Measurements from ENCODE around the gene EFNA1.
A peak's percentile ranks its signal among the peaks of the same experiment; 100 is the strongest.

DNA sequence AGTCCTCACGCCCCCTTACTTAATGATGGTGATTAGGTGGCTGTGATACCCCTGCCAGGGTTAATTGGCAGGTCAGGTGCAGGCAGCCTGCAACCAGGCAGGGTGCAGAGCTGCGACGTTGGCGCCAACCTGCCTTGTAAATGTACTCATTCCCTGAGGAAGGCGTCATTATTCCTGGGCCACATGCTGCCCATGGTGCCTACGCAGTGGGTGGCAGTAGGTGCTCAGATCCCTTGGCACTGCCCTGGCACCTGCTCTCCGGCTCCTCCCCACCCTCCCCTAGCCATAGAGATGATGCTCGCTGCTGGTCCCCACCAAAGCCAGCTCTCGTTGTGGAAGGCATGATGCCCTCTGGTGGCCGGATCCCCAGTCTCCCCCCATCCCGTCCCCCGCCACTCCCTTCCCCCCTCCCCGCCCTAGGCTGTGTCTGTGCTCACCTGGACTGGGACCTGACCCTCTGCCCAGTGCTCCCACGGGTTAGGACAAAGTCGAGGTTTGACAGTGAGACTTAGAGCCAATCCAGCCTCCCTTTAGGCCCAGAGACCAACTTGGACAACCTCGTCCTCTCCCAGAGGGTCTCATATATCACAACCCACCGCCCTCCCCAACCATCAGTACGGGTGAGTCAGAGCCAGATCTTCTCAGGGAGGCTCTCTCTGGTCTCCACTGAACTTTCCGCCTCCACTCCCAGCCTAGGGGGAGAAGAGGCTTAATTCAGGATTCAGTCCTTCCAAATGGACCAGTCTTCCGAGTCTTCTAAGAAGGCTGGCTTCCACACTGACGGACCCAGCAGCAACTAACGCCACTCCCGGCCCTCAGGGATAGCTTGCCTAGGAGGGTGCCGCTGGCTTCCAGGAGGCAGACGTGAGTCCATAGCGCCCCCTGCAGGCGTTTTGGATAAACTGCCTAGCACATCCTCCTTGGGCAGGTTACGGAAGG, 39.8 kb downstream of the EFNA1 start:
- TF ChIP-seq, protein P1, sequence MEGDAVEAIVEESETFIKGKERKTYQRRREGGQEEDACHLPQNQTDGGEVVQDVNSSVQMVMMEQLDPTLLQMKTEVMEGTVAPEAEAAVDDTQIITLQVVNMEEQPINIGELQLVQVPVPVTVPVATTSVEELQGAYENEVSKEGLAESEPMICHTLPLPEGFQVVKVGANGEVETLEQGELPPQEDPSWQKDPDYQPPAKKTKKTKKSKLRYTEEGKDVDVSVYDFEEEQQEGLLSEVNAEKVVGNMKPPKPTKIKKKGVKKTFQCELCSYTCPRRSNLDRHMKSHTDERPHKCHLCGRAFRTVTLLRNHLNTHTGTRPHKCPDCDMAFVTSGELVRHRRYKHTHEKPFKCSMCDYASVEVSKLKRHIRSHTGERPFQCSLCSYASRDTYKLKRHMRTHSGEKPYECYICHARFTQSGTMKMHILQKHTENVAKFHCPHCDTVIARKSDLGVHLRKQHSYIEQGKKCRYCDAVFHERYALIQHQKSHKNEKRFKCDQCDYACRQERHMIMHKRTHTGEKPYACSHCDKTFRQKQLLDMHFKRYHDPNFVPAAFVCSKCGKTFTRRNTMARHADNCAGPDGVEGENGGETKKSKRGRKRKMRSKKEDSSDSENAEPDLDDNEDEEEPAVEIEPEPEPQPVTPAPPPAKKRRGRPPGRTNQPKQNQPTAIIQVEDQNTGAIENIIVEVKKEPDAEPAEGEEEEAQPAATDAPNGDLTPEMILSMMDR (IDR thresholded peaks at IDR 0.05): peak; percentile 86 to 91 (median 86)
- no peak for TF ChIP-seq POLR2A (IDR thresholded peaks at IDR 0.05)

Measured in right lobe of liver (tissue), 4 donors.